ENCODE measurements around the gene GUCY1A1. TPM values are rescaled to one million over a fixed set of nuclear protein-coding genes. Genes with fewer than 3 reads are reported as not detected.
A peak's percentile ranks its signal among the peaks of the same experiment; 100 is the strongest.

GUCY1A1 gene
- total RNA-seq, 1 donor from 2014 or later = 3.7 TPM

DNA sequence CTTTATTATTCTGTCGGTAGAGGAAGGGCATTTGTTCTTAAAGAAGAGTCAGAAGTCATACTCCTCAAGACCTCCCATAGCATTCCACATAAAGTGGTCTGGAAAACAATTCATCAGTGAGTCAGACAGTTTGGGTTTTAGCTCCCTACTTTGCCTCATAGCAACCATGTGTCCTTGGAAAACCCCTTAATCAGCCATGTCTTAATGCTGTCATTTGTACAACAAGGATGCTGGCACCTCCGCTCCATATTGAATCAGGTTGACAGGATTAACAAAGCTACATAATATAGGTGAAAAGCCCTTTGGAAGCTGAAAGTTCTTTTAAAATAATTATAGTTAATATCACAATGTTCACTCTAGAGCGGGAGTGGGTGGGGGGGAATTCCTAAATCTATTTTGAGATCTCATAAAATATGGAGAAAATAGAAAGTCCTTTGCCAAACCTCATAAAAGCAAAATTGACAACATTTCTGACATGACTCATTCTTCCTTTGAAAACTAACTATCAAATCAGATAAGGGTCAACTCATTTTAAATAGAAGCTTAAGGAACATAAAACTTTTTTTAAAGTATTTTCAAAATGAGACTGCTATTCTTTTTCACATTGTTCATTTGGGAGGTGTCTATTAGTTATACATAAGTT, 37.3 kb upstream of the GUCY1A1 start:
- DNase-seq (ENCODE audit: low read depth) = peak; percentile 58
- no peak overlapping the region for H3K4me3 ChIP-seq (ENCODE audit: low read depth, low read length)
- no peak for TF ChIP-seq CTCF (conservative IDR thresholded peaks at IDR 0.05; ENCODE audit: low read depth, low read length)

GRCh38 chr4:155629956-155630355, 36.7 kb upstream of the GUCY1A1 start:
- TF ChIP-seq CTCF (conservative IDR thresholded peaks at IDR 0.05; ENCODE audit: low read depth, low read length) = no peak
- DNase-seq (ENCODE audit: low read depth) = no peak
- H3K4me3 ChIP-seq (ENCODE audit: low read depth, low read length) = no peak overlapping the region

DNA sequence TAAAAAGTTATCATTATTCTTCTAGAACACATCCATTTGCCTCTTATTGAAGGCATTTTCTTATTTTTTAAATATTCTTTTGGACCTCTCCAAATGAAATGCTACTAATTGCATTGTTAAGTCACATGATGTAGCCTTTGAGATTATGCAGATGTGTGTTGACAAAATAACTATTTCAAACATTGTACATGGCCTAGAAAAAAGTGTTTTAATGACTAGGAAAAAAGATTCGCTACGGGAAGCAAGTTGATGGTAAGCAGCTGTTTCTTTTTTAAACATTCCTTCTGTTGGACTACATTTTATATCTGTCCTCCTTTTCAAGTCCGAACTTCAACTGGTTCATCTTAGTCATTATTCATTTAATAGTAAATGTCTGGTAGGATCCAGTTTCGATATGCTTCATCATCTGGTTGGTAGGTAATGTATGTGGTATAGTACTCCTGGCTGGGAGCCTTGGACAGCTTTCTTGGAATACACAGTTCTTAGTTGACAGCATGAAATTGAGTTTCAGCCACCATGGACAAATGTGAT, 34.3 kb upstream of the GUCY1A1 start:
- H3K4me3 ChIP-seq (ENCODE audit: low read depth, low read length) = no peak overlapping the region
- no peak for TF ChIP-seq CTCF (conservative IDR thresholded peaks at IDR 0.05; ENCODE audit: low read depth, low read length)
- DNase-seq (ENCODE audit: low read depth) = no peak

- no peak overlapping the region for H3K4me3 ChIP-seq (ENCODE audit: low read depth, low read length)
- no peak for TF ChIP-seq CTCF (conservative IDR thresholded peaks at IDR 0.05; ENCODE audit: low read depth, low read length)
- DNase-seq (ENCODE audit: low read depth) = no peak
Observed at GRCh38 chr4:155638195-155638965, 28.3 kb upstream of the GUCY1A1 start.

DNA sequence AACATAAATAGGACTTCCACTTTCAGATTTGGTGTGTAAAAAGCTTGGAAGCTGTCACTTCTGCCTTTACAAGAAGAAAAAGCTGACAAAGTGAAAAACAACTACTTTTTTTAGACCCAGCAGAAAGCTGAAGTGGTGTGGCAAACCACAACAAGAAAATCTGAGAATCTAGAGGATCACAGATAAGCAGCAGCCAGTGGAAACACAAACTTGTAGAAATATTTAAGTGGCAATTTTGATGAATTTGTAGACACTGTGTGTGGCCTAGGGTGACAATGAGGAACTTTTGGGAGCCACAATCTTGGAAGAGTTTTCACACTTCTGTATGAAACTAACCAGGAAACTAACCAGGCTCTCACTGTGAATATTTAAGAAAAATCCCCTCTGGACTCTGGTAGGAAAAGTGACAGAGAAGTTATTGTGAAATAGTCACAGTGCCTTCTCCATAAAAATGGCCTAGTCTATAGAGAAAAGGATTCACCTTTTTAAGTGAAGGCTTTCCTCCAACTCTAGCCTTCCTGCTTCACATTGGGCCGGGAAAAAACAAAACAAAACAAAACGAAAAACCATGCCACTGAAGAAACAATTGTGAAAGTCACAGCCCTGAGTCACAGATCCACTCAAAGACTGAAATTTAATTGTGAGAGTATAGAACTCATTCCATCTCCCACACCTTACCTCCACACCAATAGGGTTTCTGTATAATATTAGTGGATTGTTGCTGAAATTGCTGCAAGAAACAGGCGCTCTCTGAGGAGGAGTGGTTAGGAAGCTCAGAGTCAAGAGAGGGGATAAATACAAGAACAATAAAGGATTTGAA, 26.7 kb upstream of the GUCY1A1 start:
- DNase-seq (ENCODE audit: low read depth) = no peak
- H3K4me3 ChIP-seq (ENCODE audit: low read depth, low read length) = no peak overlapping the region
- TF ChIP-seq CTCF (conservative IDR thresholded peaks at IDR 0.05; ENCODE audit: low read depth, low read length) = no peak

DNA sequence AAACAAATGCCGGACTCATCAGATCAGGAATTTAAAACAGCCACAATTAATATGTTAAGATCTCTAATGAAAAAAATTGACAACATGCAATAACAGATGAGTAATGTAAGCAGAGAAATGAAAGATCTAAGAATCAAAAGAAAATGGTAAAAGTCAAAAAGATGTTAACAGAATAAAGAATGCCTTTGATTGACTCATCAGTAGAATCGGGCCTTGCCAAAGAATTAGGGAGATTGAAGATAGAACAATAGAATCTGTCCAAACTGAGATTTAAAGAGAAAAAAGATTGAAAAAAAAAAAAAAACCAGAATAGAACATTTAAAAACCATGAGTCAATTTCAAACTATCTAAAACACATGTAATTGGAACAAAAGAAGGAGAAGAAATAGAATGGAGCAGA, 25.9 kb upstream of the GUCY1A1 start:
- H3K4me3 ChIP-seq (ENCODE audit: low read depth, low read length) = no peak overlapping the region
- no peak for TF ChIP-seq CTCF (conservative IDR thresholded peaks at IDR 0.05; ENCODE audit: low read depth, low read length)
- DNase-seq (ENCODE audit: low read depth) = no peak
